AG04449 (cell line): ENCODE data around the gene C1QC.

Experiments used
- CTCF ChIA-PET: fragments of 350-600 bp; formaldehyde crosslinking; extraction: SDS; loops from one replicate; lab custom pipeline; 2021; ENCODE audit warnings: antibody characterized with exemption; lab: Yijun Ruan, JAX
- POLR2A ChIA-PET: fragments of 400-600, 350-600 bp; formaldehyde crosslinking; extraction: SDS; loops from one replicate; lab custom pipeline; 2020; ENCODE audit warnings: antibody characterized with exemption, inconsistent platforms; lab: Yijun Ruan, JAX
- DNase-seq: peaks from one replicate; pipeline ENCODE4 v3.0.0-alpha.2; 2010; ENCODE audit warnings: low read depth, low spot score
- H3K4me3 ChIP-seq: 2 replicates; pipeline ENCODE4 v1.5.1; 2011; ENCODE audit warnings: low read depth, mild to moderate bottlenecking, control low read depth, low read length
- TF ChIP-seq, protein P1 (sequence below): IDR thresholded peaks from one replicate; pipeline ENCODE4 v1.5.1; 2011; ENCODE audit warnings: mild to moderate bottlenecking, moderate library complexity, low read length, control low read depth, inconsistent platforms; ENCODE audit not compliant: insufficient read depth; ENCODE audit errors: missing control alignments

The C1QC gene

DNA sequence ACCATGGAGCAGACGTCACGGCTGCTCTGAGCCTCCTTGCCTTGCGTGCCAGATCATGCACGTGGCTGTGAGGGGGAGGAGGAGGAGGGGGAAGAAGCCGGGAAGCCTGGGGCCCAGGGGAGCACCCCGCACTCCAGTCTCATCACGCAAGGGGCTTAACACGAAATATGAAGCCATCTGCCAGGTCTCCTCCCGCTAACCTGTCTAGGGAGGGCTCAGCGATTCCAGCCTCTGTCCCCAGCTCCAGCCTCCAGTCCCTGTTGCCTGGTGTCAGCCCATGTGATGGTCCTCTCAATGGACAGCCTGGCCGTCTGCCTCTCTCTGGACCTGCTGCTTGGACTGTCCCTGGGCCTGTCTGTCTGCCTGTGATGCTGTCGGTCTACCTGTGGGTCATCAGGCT is 29.5 kb upstream of the C1QC start:
- DNase-seq: no peak
- no peak overlapping the region for H3K4me3 ChIP-seq
- TF ChIP-seq, protein P1, sequence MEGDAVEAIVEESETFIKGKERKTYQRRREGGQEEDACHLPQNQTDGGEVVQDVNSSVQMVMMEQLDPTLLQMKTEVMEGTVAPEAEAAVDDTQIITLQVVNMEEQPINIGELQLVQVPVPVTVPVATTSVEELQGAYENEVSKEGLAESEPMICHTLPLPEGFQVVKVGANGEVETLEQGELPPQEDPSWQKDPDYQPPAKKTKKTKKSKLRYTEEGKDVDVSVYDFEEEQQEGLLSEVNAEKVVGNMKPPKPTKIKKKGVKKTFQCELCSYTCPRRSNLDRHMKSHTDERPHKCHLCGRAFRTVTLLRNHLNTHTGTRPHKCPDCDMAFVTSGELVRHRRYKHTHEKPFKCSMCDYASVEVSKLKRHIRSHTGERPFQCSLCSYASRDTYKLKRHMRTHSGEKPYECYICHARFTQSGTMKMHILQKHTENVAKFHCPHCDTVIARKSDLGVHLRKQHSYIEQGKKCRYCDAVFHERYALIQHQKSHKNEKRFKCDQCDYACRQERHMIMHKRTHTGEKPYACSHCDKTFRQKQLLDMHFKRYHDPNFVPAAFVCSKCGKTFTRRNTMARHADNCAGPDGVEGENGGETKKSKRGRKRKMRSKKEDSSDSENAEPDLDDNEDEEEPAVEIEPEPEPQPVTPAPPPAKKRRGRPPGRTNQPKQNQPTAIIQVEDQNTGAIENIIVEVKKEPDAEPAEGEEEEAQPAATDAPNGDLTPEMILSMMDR: no peak
- CTCF ChIA-PET: no interaction called here
- POLR2A ChIA-PET: no interaction called here

GRCh38 chr1:22615886-22616285 is 27.5 kb upstream of the C1QC start:
- no peak overlapping the region for H3K4me3 ChIP-seq
- TF ChIP-seq, protein P1: no peak
- DNase-seq: no peak
- POLR2A ChIA-PET: no interaction called here
- CTCF ChIA-PET: interaction anchor here (0.8 kb wide), 1 partner anchor 199 kb away, joined by 3 read pairs; no protein-coding TSS in a partner anchor

DNA sequence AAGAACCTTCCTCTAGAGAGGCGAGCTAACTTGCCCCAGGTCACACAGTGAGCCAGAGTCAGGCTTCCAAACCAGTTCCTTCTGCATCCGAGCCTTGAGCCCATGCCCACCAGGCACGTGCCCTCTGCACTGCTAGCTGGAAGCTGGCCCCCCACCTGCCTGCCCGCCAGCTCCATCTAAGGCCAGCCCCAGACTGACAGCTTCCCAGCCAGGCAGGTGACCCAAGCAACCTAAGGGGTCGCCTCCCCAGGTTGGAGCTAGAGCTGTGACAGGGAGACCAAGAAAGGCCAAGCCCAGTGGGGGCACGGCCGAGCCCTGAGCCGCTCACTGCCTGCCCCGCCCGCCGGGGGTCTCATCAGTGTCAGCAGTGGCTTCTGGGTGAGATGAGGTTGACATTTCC is 26.9 kb upstream of the C1QC start:
- DNase-seq: no peak
- TF ChIP-seq, protein P1: no peak
- ChIA-PET CTCF (no interaction called here), POLR2A (no interaction called here)
- H3K4me3 ChIP-seq: no peak overlapping the region

- POLR2A ChIA-PET: no interaction called here
- no peak overlapping the region for H3K4me3 ChIP-seq
- CTCF ChIA-PET: no interaction called here
- DNase-seq: no peak
- TF ChIP-seq, protein P1: no peak
Observed at GRCh38 chr1:22618056-22618455, 25.4 kb upstream of the C1QC start.

DNA sequence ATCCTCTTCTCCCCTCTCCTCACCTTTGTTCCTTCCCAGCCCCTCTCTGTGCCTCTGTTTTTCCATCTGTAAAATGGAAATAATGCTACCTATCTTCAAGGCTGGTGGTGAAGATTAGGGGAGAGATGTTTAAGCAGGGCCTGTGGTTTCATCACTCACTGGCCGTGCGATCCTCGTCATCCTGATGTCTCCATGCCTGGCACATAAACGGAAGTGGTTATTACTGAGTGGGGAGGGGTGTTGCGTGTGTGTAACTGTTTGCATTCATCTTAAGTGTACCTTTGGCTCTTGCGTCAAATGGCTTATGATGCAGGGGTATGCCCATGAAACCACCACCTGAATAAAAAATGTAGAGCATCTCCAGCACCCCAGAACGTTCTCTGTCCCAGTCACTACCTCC is 24.2 kb upstream of the C1QC start:
- ChIA-PET CTCF (no interaction called here), POLR2A (no interaction called here)
- H3K4me3 ChIP-seq: no peak overlapping the region
- no peak for DNase-seq
- TF ChIP-seq, protein P1: no peak

- H3K4me3 ChIP-seq: no peak overlapping the region
- DNase-seq: no peak
- TF ChIP-seq, protein P1: no peak
- CTCF ChIA-PET: no interaction called here
- POLR2A ChIA-PET: no interaction called here
Observed at GRCh38 chr1:22619798-22620197, 23.6 kb upstream of the C1QC start.
